HCT116 (cell line): ENCODE results near the gene NPDC1. TPM values are rescaled to one million over a fixed set of nuclear protein-coding genes. Genes with fewer than 3 reads are reported as not detected.
A peak's percentile ranks its signal among the peaks of the same experiment; 100 is the strongest.

ENCODE experiments used
- ATAC-seq: fragments of 200-7000 bp; cut with Tn5 transposase; 2 replicates; pipeline ENCODE4 v1.9.1; 2020; ENCODE audit warnings: mild to moderate bottlenecking, moderate library complexity
- BruUV-seq: library from RNA; stranded (reverse); fragments of 400-500 nt; replicated peaks from 2 replicates; lab custom pipeline; 2021; lab: Mats Ljungman, UMichigan
- CTCF ChIA-PET: fragments of 300-600 bp; sonication (Branson Sonifier 250); formaldehyde crosslinking; loops from one replicate; lab custom pipeline; 2021; ENCODE audit warnings: antibody characterized with exemption; lab: Charles Lee
- POLR2A ChIA-PET: fragments of 300-600, 350-600 bp; sonication (Branson Sonifier 250); formaldehyde crosslinking; loops from one replicate; lab custom pipeline; 2021; ENCODE audit warnings: antibody characterized with exemption; lab: Charles Lee
- RAD21 ChIA-PET, 2 experiments: fragments of 300-600 bp; sonication (Branson Sonifier 250); formaldehyde crosslinking; loops; one replicate each; lab custom pipeline; 2023; ENCODE audit warnings: low total read pairs in 2 of 2; ENCODE audit not compliant: uncharacterized antibody in 2 of 2, unreplicated experiment in 2 of 2, low non-redundant PET in 1 of 2; lab: Charles Lee
- DNase-seq: peaks from one replicate; pipeline ENCODE4 v3.0.0-alpha.2; 2010; ENCODE audit warnings: low read depth, low spot score
- H2AFZ ChIP-seq: fragments of 200-600 bp; shearing (Covaris generic), sonication (generic); 2 replicates; pipeline ENCODE4 v1.6.1; 2017; ENCODE audit warnings: low read depth, mixed run types, mixed read lengths, antibody characterized with exemption, low read length; ENCODE audit not compliant: poor library complexity, severe bottlenecking
- H3K27ac ChIP-seq: 2 replicates; pipeline ENCODE4 v1.5.1; 2012; ENCODE audit warnings: low read depth, low read length
- H3K27me3 ChIP-seq: fragments of 200-600 bp; sonication (generic); 2 replicates; pipeline ENCODE4 v1.6.1; 2016; ENCODE audit warnings: mixed run types, low read length, mixed read lengths; ENCODE audit not compliant: insufficient read depth
- H3K36me3 ChIP-seq, 2 experiments: fragments of 200-500 bp in 1 of 2; fragments of 200-600 bp in 1 of 2; sonication (Bioruptor generic) in 1 of 2; sonication (generic) in 1 of 2; 2 replicates each; pipeline versions ENCODE4 v1.5.1 to v1.6.1; 2014 to 2016; ENCODE audit warnings: low read length in 2 of 2, inconsistent platforms in 1 of 2, mixed read lengths in 1 of 2, mixed run types in 1 of 2; ENCODE audit not compliant: insufficient read depth in 2 of 2, control insufficient read depth in 1 of 2
- H3K4me1 ChIP-seq, 2 experiments: fragments of 200-600 bp in 1 of 2; sonication (generic) in 1 of 2; 2 replicates each; pipeline versions ENCODE4 v1.5.1 to v1.6.1; 2012 to 2017; ENCODE audit warnings: low read length in 2 of 2, inconsistent platforms in 1 of 2, mild to moderate bottlenecking in 1 of 2, mixed read lengths in 1 of 2, mixed run types in 1 of 2, moderate library complexity in 1 of 2; ENCODE audit not compliant: insufficient read depth in 2 of 2, control insufficient read depth in 1 of 2
- H3K4me2 ChIP-seq: fragments of 200-600 bp; sonication (generic); 2 replicates; pipeline ENCODE4 v1.6.1; 2017; ENCODE audit warnings: mixed run types, low read length, mixed read lengths
- H3K4me3 ChIP-seq, 2 experiments: fragments of 200-600 bp in 1 of 2; sonication (generic) in 1 of 2; replicated peaks in 1 of 2; 2 replicates each; pipeline ENCODE4 v1.5.1; 2011 to 2016; ENCODE audit warnings: low read length in 2 of 2, control low read depth in 1 of 2, low read depth in 1 of 2, mild to moderate bottlenecking in 1 of 2, mixed read lengths in 1 of 2, mixed run types in 1 of 2
- H3K79me2 ChIP-seq: fragments of 200-600 bp; sonication (generic); 2 replicates; pipeline ENCODE4 v1.6.1; 2017; ENCODE audit warnings: mild to moderate bottlenecking, mixed run types, low read length, moderate library complexity, mixed read lengths; ENCODE audit not compliant: insufficient read depth
- H3K9ac ChIP-seq: fragments of 200-600 bp; sonication (generic); 2 replicates; pipeline ENCODE4 v1.6.1; 2016; ENCODE audit warnings: low read length, mixed read lengths
- H3K9me2 ChIP-seq: fragments of 200-600 bp; sonication (generic), shearing (Covaris generic); 2 replicates; pipeline ENCODE4 v1.6.1; 2017; ENCODE audit warnings: mixed run types, mild to moderate bottlenecking, moderate library complexity; ENCODE audit not compliant: insufficient read depth
- H3K9me3 ChIP-seq, 2 experiments: fragments of 200-500 bp in 1 of 2; fragments of 200-600 bp in 1 of 2; sonication (Bioruptor generic) in 1 of 2; sonication (generic) in 1 of 2; 2 replicates each; pipeline ENCODE4 v1.6.1; 2014 to 2017; ENCODE audit warnings: low read length in 2 of 2, mixed read lengths in 2 of 2, inconsistent platforms in 1 of 2, low read depth in 1 of 2, mild to moderate bottlenecking in 1 of 2, mixed run types in 1 of 2, moderate library complexity in 1 of 2; ENCODE audit not compliant: control insufficient read depth in 1 of 2, insufficient read depth in 1 of 2
- H4K20me1 ChIP-seq: fragments of 200-600 bp; sonication (generic), shearing (Covaris generic); 2 replicates; pipeline ENCODE4 v1.6.1; 2017; ENCODE audit warnings: mixed run types, mild to moderate bottlenecking, moderate library complexity; ENCODE audit not compliant: insufficient read depth
- ATF3 ChIP-seq: IDR thresholded peaks from 2 replicates; pipeline ENCODE4 v1.6.1; 2012
- CTCF ChIP-seq, 3 experiments: fragments of 200-600 bp in 1 of 3; sonication (generic) in 1 of 3; IDR thresholded peaks in 2 of 3; conservative IDR thresholded peaks in 1 of 3; 2 replicates each; pipeline ENCODE4 v1.5.1; 2012 to 2017; ENCODE audit warnings: low read depth in 2 of 3, low read length in 2 of 3, antibody characterized with exemption in 1 of 3, borderline replicate concordance in 1 of 3, control low read depth in 1 of 3, mild to moderate bottlenecking in 1 of 3, mixed read lengths in 1 of 3, mixed run types in 1 of 3, moderate library complexity in 1 of 3; ENCODE audit not compliant: insufficient read depth in 1 of 3
- EGR1 ChIP-seq: IDR thresholded peaks from 2 replicates; pipeline ENCODE4 v1.6.1; 2012; ENCODE audit warnings: low read depth
- EZH2 ChIP-seq: fragments of 200-600 bp; sonication (generic); IDR thresholded peaks from 2 replicates; pipeline ENCODE4 v1.6.1; 2017; ENCODE audit warnings: antibody characterized with exemption, mixed run types
- EZH2phosphoT487 ChIP-seq: fragments of 200-600 bp; IDR thresholded peaks from 2 replicates; pipeline ENCODE4 v1.6.1; 2018; ENCODE audit warnings: antibody characterized with exemption, borderline replicate concordance
- FOSL1 ChIP-seq: IDR thresholded peaks from 2 replicates; pipeline ENCODE4 v1.6.1; 2012; ENCODE audit warnings: low read depth
- MAX ChIP-seq: IDR thresholded peaks from 2 replicates; pipeline ENCODE4 v1.6.1; 2012
- POLR2A ChIP-seq: IDR thresholded peaks from 2 replicates; pipeline ENCODE4 v1.7.0; 2011; ENCODE audit warnings: borderline replicate concordance; ENCODE audit not compliant: insufficient read depth, insufficient read length; ENCODE audit errors: extremely low read depth
- POLR2AphosphoS5 ChIP-seq: IDR thresholded peaks from 2 replicates; pipeline ENCODE4 v1.6.1; 2011; ENCODE audit warnings: mild to moderate bottlenecking, low read depth, low read length, moderate library complexity
- REST ChIP-seq: IDR thresholded peaks from 2 replicates; pipeline ENCODE4 v1.6.1; 2012; ENCODE audit warnings: low read depth
- SP1 ChIP-seq: IDR thresholded peaks from 2 replicates; pipeline ENCODE4 v1.6.1; 2012; ENCODE audit warnings: low read depth
- SRF ChIP-seq: IDR thresholded peaks from 2 replicates; pipeline ENCODE4 v1.6.1; 2012; ENCODE audit warnings: low read depth
- TCF7L2 ChIP-seq: IDR thresholded peaks from 2 replicates; pipeline ENCODE4 v1.7.0; 2011; ENCODE audit warnings: borderline replicate concordance, inconsistent platforms; ENCODE audit not compliant: insufficient read depth, insufficient read length; ENCODE audit errors: extremely low read depth
- YY1 ChIP-seq: IDR thresholded peaks from 2 replicates; pipeline ENCODE4 v1.6.1; 2011; ENCODE audit warnings: low read length, low read depth, moderate library complexity, mild to moderate bottlenecking; ENCODE audit not compliant: insufficient replicate concordance; ENCODE audit errors: extremely low read depth
- ZBTB33 ChIP-seq: IDR thresholded peaks from 2 replicates; pipeline ENCODE4 v1.6.1; 2011; ENCODE audit warnings: mild to moderate bottlenecking, low read length, moderate library complexity; ENCODE audit not compliant: insufficient replicate concordance; ENCODE audit errors: extremely low read depth
- ZFX ChIP-seq: fragments of 450-650 bp; IDR thresholded peaks from 2 replicates; pipeline ENCODE4 v1.6.1; 2017
- ZNF274 ChIP-seq: fragments of 200-500 bp; sonication (Bioruptor generic); IDR thresholded peaks from 2 replicates; pipeline ENCODE4 v1.6.1; 2014; ENCODE audit warnings: mild to moderate bottlenecking, low read depth, low read length, inconsistent platforms
- intact Hi-C: fragments of 100-400 bp; cut with micrococcal nuclease; formaldehyde crosslinking; loops from 2 replicates; pipeline ENCODE4 v1.10.0; 2022
- total RNA-seq: library from RNA; stranded (reverse); gene quantifications from one replicate; pipeline ENCODE4 v1.2.1, GENCODE V29; 2021; ENCODE audit not compliant: unreplicated experiment

NPDC1 gene
- total RNA-seq, 1 experiment from 2014 or later: 98.8 TPM

GRCh38 chr9:137026828-137027227 is 19.1 kb downstream of the NPDC1 start:
- Histone ChIP-seq H3K9me2 (no peaks in the 10 kb centered on the region), H2AFZ (no peak overlapping the region), H3K27ac (peak overlapping the region; percentile 85), H3K4me1 (peaks cover 37 to 58% of the 10 kb centered on the region in 2 experiments), H3K36me3 (no peaks in the 10 kb centered on the region), H3K4me3 (peak overlapping the region; percentile 63 to 87), H3K9ac (peak overlapping the region; percentile 93), H3K79me2 (peaks cover 31% of the 10 kb centered on the region), H4K20me1 (no peaks in the 10 kb centered on the region), H3K9me3 (no peaks in the 10 kb centered on the region), H3K4me2 (peak overlapping the region; percentile 100), H3K27me3 (no peaks in the 10 kb centered on the region)
- ChIA-PET RAD21 (no interaction called here), POLR2A (no interaction called here), CTCF (interaction anchor here (0.7 to 1.7 kb wide), 3 partner anchors 20 to 268 kb away, joined by 3 to 5 read pairs (median 4); partner anchors contain the start of genes LCN8 and NPDC1)
- ATAC-seq (no peak), DNase-seq (no peak)
- TSS peak; percentile 40 for BruUV-seq
- intact Hi-C loops: loop anchor here (5.0 kb wide), 1 partner anchor 180 kb away; the partner anchor contains the start of gene PHPT1
- TF ChIP-seq POLR2AphosphoS5 (no peak), SRF (no peak), EZH2 (no peak), POLR2A (no peak), SP1 (no peak), CTCF (IDR thresholded peaks at IDR 0.05 in 2 of 3, conservative IDR thresholded peaks at IDR 0.05 in 1 of 3; ENCODE audit: borderline replicate concordance in 1 of 3, insufficient read depth in 1 of 3, low read depth in 2 of 3, low read length in 2 of 3) (no peak), FOSL1 (no peak), MAX (no peak), ATF3 (no peak), YY1 (no peak), EZH2phosphoT487 (no peak), REST (no peak), TCF7L2 (no peak), ZNF274 (no peak), ZBTB33 (no peak), ZFX (no peak), EGR1 (no peak)
